Measurements from ENCODE around the gene ROPN1.
A peak's percentile ranks its signal among the peaks of the same experiment; 100 is the strongest.

ROPN1 gene

GRCh38 chr3:123960781-123961507, 31.0 kb downstream of the ROPN1 start, which contains the start of gene CCDC14 (continued):
- no peak for TF ChIP-seq ZBTB17 (tag by site-specific recombination; IDR thresholded peaks at IDR 0.05)
- TF ChIP-seq ZNF639 (tag by site-specific recombination; IDR thresholded peaks at IDR 0.05), result no peak
- peak; percentile 68 for TF ChIP-seq GLIS2 (tag by site-specific recombination; IDR thresholded peaks at IDR 0.05)
- TF ChIP-seq ZNF473 (tag by site-specific recombination; IDR thresholded peaks at IDR 0.05), result no peak
- no peak for TF ChIP-seq ZNF416 (tag by site-specific recombination; IDR thresholded peaks at IDR 0.05)
- TF ChIP-seq ZNF423 (tag by site-specific recombination; IDR thresholded peaks at IDR 0.05), result no peak
- no peak for TF ChIP-seq SCRT1 (tag by site-specific recombination; IDR thresholded peaks at IDR 0.05; ENCODE audit: borderline replicate concordance)
- TF ChIP-seq ZNF175 (tag by site-specific recombination; IDR thresholded peaks at IDR 0.05), result no peak
- TF ChIP-seq FEZF1 (tag by site-specific recombination; IDR thresholded peaks at IDR 0.05), result no peak
- TF ChIP-seq ZNF837 (tag by site-specific recombination; IDR thresholded peaks at IDR 0.05), result no peak
- no peak for TF ChIP-seq ZNF248 (tag by site-specific recombination; IDR thresholded peaks at IDR 0.05)
- TF ChIP-seq ZNF843 (tag by site-specific recombination; IDR thresholded peaks at IDR 0.05), result no peak
- TF ChIP-seq ZEB2 (tag by site-specific recombination; IDR thresholded peaks at IDR 0.05), result 0 out of 2 replicates have a peak, but pooled peaks have one; percentile 13
- TF ChIP-seq ZNF324 (tag by site-specific recombination; IDR thresholded peaks at IDR 0.05), result no peak
- no peak for TF ChIP-seq ZNF211 (tag by site-specific recombination; IDR thresholded peaks at IDR 0.05; ENCODE audit: low read depth)
- TF ChIP-seq KLF8 (tag by site-specific recombination; IDR thresholded peaks at IDR 0.05), result peak; percentile 75; the same call in 1 of the 2 replicates
- TF ChIP-seq ZNF600 (tag by site-specific recombination; IDR thresholded peaks at IDR 0.05), result no peak
- peak; percentile 67; the same call in 1 of the 2 replicates for TF ChIP-seq ZXDB (tag by site-specific recombination; IDR thresholded peaks at IDR 0.05)
- peak; percentile 56 for TF ChIP-seq GLIS1 (tag by site-specific recombination; IDR thresholded peaks at IDR 0.05)
- no peak for TF ChIP-seq ZNF768 (tag by site-specific recombination; IDR thresholded peaks at IDR 0.05)
- TF ChIP-seq ZNF274 (IDR thresholded peaks at IDR 0.05; ENCODE audit: low read length), result no peak
- TF ChIP-seq ZNF274 (tag by site-specific recombination; IDR thresholded peaks at IDR 0.05; ENCODE audit: borderline replicate concordance), result no peak
- peak; percentile 31; the same call in 1 of the 2 replicates for TF ChIP-seq OSR2 (tag by site-specific recombination; IDR thresholded peaks at IDR 0.05)
- no peak for TF ChIP-seq ZNF571 (tag by site-specific recombination; IDR thresholded peaks at IDR 0.05)
- TF ChIP-seq ZNF561 (tag by site-specific recombination; IDR thresholded peaks at IDR 0.05; ENCODE audit: borderline replicate concordance), result no peak
- no peak for TF ChIP-seq MYNN (tag by site-specific recombination; IDR thresholded peaks at IDR 0.05; ENCODE audit: borderline replicate concordance)
- no peak for TF ChIP-seq ZBTB1 (tag by site-specific recombination; IDR thresholded peaks at IDR 0.05)
- peak; percentile 39 for TF ChIP-seq ZBTB26 (tag by site-specific recombination; optimal IDR thresholded peaks at IDR 0.05)
- no peak for TF ChIP-seq ZNF76 (tag by site-specific recombination; IDR thresholded peaks at IDR 0.05; ENCODE audit: borderline replicate concordance, low read depth)
